HG03280 (cell line): ENCODE results near the gene FHL2.

Experiments used
- ATAC-seq: cut with Tn5 transposase; IDR thresholded peaks from one replicate; pipeline ENCODE4 v1.9.1; 2021; ENCODE audit warnings: mild to moderate bottlenecking, moderate library complexity; ENCODE audit not compliant: unreplicated experiment

Gene FHL2

DNA sequence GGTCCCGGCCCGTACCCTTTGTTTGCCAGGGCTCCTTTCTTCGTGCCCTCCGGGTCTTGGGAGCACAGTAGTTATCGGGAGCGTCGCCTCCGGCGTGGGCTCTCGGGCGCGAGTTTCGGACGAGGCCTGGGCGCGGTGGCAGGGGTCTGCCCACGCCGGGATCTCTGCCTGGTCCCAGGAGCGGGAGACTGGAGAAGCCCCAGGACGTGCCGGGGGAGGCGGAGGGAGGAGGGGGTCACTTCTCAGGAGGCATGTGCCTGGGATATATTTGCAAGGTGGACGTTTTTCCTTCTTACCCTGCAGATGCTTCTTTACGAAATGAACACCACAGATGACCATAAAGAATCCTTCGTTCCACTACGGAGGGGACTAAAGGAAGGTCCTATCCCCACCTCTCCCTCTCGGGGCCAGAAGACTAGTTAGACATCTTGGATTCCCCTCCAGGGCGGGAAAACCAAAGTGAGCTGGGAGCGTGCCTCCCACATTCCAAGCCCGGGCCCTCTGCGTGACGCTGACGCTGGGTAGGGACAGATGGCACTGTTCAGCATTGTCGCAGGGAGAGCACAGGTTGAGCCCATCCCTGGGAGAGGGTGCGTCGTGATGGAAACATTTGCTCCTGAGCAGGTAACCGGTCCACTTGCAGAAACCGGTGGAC, 483 bp upstream of the FHL2 start:
- ATAC-seq, result no peak

DNA sequence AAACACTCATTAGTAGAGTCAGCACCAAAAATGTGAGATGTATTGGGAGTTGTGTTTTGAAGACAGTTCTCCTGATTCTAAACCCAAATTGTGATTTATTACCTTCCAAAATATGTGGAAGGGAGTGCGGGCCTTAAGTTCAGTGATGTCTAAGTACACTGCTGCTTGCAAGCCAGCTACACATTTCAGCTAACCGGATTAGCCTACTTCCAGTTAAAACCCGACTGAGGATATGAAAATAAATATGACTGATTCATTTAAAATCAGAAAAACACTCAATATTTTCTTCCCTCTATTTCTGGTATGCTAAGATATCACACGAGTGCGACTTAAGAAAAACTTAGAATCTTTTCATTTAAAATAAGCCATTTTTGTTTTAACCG, 907 bp downstream of the FHL2 start:
- no peak for ATAC-seq

DNA sequence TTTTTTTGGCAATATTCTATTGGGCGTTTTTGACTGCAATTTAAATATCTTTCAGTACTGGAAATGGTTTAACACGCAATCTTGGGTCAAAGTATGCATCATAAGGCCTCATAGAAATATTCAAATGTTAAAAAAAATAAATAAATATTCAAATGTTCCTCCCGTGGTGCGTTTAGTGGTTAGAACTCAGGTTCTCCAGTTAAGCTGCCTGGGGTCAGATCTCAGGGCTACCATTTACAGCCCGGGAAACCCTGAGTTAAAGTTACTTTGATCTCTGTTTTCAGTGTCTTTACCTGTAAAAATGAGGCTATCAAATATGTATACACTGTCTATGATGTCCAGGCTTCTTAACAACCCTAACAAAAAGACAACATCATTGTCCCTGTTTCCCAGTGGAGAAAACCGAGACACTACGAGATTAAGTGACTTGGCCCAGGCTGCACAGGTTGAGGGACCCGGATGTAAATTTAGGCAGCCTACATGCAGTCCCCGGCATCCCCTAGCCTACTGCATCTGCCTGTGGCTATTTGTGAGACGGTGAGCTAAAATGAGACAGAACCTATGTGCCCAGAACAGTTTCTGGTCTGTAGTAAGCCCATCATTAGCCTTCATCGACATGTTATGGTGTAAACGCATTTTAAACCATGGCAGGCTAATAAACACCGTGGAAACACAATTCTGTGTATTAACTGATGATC, 1.7 kb downstream of the FHL2 start:
- ATAC-seq, result no peak

DNA sequence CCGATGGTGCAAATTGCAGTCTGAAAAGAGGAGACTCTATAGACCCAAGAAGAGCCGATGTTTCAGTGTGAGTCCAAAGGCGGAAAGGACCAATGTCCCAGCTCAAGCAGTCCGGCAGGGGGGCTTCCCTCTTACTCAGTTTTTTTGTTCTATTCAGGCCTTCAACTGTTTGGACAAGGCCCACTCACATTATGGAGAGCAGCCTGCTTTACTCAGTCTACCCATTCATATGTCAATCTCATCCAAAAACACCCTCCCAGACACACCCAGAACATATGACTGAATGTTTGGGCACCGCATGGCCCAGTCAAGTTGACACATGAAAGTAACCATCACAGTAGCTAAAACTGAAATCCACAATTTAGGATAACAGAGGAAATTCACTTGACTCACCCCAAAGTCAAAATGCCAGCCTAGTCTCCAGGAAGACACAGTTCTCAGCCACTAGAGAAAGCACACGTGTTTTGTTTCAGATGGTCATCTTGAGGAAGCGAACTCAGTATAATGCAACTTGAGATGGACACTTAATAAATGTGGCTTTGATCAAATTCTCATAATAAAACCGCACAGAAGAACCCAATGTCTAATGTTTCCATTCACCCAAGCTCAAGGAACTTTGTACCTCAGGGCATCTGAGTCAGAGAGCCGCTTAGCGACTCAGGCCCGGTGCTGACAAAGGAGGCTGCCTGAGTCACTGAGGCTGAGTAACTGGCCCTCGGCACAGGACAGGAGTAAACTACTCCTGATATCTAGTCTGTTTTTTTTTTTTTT, 2.4 kb downstream of the FHL2 start:
- no peak for ATAC-seq

DNA sequence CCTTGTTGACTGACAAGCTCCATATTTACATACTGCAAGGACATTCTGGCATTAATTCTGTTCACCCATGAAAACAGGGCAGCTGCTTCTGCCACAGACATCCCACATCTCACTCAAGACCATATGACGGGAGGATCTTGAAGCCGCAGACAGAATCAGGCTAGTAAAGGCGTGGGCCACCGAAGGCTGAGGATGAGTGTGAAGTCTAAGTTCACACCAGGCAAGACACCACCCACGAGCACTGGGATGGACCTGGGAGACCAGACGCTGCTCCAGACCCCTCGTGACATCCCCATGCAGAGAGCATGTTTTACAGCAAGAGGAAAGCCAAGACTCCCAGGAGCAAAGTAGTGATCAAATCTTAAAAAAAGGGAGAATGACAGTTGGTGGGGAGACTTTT, 3.2 kb downstream of the FHL2 start:
- no peak for ATAC-seq

DNA sequence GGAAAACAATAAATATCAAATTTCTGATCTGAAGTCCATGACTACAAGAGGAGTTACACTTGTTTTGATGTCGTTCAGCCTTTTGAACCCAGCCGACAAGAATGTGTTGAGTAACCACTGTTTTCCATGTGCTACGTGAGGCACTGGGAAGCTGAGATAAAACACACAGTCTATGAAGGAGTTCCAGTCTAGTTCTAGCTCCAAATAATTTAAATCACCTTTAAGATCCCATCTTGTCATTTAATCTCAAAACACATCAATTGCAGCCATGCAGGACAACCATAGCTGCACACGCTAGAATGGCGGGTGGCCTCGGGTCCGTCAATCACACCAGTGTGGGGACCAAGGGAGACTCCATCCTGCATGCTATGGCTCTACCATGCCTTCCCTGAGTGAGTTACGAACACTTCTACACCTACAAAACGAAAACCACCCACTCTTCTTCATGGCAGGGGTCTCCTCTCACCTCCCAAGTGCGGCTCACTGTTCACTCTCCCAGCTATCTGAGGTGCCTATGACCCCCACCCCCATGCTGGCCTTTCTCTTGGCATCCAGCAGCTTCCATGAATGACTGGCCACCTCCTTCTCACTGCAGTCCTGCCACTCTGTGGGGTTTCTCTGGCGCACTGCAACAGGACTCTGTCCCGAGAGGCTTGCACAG, 3.8 kb downstream of the FHL2 start:
- no peak for ATAC-seq

DNA sequence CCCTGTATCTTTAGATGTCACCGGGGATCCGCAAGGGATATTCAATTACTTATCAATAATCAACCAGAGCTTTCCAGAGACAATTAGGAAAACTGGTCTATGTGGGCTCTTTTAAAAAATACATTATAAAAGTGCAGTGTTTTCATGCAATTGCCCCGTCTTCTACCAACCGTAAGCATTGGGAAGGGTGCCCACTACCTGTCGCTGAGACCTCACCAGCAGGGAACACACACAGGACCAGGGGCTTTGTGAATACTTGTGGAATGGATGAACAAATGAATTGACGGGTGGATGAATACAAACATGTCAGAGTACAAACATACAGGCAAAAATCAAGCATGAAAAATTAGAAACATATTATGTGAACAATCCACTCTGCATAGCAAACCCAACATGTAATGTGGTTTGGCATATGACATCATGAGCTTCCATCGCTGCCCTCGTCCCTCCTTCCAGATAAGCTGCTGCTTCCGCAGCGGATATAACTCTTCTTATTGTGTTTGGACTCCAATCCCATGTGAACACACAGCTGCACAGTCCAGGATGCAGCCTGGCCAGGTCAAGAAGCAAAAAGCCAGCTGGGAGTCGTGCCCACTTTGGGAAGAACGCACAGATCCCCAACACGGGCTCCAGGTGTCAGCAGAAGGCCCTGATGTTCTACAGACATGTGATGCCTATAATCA, 5.3 kb downstream of the FHL2 start:
- no peak for ATAC-seq

DNA sequence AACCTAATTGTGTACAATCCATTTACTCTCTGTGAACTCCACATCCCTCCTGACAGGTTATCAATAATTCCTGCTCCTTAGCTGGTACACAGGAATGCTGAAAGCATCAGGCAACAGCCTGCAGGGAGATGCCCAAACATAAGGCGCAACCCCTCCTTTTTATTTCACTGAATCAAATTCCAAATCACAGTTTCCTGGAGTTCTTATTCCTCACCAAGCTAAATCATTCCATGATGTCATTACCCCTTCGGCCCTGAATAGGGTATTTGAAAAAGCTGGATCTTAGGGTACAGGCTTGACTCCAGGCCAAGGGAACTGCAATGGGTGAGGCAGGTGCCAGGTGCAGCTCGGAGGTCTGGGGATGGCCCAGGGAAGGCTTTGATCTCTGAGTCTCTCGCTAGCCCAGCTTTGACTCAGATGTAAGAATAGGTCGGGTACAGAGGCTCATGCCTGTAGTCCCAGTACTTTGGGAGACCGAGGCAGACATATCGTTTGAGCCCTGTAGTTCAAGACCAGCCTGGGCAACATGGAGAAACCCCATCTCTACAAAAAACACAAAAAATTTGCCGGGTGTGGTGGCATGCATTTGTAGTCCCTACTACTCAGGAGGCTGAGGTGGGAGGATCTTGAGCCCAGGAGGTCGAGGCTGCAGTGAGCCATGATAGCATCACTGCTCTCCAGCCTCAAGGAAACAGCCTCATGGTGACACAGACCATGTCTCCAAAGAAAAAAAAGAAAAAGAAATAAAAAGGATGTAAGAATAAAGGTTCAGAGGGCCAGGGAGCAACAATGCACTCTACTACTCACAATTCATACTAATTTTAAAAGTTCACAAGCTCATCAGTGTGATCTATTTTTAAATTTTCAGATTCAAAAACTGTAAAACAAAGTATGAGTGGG, 6.8 kb downstream of the FHL2 start:
- ATAC-seq, result no peak

DNA sequence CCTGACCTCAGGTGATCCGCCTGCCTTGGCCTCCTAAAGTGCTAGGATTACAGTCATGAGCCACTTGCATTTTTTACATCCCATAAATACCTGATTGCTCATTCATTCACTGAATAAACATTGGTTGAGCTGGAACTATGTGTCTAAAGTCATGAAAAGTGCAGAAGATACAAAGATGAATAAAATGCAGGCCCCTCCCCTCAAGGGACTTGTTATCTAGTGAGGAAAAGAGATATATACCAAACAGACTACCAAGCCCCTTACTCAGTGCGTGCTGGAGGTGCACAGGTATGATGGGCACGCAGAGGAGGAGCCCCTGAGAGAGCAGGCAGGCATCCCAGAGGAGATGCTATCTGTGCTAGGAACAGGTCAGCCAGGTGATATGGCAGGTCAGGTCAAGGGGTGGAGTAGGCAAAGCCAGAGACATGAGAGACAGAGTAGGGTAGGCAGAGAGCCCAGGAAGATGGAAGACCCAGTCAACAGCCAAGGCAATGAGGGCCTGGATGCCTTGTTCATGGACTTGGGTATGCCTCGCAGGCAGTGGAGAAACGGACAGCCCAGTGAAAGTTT, 7.7 kb downstream of the FHL2 start:
- ATAC-seq, result no peak

DNA sequence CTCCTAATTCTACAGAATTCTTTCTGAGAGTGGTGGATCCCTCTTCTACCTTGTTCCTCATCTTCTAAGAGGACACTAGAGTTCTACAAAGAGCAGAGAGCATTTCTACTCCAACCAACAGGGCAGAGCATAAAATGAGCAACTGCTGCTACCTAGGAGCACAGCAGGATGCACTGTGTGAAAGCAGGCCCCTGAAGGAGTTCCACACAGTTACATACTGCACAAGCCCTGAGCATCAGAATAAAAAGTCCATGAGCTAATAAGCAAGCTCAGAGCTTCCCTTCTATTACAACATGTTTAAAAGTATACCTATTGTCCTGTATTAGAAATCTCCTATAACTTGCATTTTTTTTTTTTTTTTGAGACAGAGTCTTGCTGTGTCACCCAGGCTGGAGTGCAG, 8.4 kb downstream of the FHL2 start:
- ATAC-seq, result no peak

DNA sequence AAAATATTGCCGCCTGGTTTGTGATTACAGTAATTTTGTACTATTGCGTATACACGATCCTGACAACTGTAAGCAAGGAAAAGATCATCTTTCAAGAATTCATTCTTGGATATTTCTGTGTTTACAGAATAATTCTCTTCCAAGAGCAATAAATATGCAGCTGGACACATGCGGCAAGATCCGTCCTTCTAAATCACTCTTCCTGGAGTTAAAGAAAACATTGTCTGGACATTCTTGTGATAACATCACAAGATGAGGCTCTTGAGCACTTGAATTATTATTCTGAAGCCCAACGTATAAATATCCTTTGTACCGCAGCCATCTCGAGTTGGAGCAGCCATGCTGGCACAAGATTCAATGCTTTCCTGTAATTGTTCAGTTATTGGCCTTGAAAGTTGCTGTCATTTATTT, 9.9 kb downstream of the FHL2 start:
- no peak for ATAC-seq

DNA sequence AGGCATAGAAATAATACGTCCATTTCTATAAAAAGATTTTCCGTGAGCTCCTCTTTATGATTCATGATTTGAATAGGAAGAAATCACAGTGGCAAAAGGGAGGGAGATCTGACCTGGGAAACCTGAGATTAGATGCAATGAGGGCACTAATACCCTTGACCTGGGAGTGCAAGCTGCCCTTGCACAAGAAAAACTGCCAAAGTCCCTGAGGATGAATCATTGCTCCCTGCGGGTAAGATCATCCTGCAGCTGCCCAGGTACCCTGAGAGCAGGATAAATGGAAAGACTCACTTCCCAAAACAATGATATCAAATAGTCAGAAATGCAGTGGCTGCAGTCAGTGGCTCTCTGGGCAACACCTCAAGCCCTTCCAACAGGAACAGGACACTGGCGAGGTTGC, 11.6 kb downstream of the FHL2 start:
- ATAC-seq, result no peak

DNA sequence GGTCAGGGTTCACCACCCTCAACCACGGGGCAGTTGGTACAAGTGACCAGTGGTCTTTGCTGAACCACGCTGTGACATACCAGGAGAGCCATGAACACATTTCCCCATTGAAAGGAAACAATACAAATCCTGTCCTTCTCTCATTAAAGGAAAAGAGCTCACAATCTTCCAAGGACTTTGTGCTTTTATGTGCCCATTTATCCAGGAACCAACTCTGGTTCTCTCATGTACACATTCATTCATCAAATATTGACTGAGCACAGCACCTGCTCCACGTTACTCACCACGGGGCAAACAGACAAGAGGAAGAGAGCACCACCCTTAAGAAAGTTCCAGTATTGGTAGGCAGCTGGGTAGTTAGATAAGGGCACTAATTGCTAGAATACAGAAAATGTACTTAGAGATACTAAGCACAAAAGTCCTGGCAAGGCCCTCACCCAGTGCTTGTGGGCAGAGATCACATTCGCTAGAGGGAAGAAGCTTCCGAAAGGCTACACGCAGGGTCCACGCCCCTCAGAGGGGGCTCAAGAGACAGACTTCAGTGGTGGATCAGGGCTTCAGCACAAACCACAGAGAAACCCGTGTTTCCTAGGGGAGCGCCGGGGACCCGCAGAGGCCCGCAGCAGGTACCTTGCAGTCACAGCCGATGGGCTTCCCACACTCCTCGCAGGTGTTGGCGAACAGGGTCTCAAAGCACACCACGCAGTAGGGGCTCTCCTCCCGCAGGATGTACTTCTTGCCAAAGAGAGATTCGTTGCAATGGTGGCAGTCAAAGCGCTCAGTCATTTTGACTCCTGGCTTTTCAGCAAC, 12.9 kb downstream of the FHL2 start:
- ATAC-seq, result no peak

DNA sequence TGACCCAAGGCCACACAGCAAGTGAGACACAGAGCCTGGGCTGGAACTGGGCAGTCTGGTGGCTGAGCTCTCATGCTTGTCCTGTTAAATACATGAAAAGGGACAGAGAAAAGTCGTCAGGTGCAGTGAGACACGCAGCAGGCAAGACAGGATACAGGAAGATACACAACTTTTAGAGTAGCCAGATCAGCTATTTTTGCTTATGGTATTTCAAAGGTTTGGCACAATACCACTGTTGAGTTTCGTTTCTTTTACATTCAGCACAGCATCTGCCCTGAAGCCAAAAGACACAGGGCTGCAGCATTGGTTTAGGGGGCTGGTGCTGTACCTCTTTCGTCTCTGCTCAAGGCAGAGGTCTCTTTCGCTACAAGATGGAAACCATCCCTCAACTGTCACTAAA, 14.0 kb downstream of the FHL2 start:
- no peak for ATAC-seq

DNA sequence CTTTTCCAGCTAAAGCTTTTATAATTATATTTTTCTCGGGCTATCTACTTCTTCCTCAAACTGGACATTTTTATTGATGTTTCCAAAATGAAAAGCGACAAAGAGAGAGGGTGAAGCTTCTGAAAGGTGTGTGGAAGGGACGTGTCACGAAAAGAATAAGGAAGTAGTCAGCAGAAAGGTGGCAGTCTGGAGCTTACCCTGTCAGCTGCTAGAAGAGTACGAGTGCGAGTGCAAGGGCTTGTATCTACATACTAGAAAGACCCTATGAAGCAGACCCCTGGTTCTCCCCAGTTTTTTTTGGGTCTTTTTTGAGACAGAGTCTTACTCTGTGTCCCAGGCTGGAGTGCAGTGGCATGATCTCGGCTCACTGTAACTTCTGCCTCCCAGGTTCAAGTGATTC, 14.6 kb downstream of the FHL2 start:
- ATAC-seq, result no peak

DNA sequence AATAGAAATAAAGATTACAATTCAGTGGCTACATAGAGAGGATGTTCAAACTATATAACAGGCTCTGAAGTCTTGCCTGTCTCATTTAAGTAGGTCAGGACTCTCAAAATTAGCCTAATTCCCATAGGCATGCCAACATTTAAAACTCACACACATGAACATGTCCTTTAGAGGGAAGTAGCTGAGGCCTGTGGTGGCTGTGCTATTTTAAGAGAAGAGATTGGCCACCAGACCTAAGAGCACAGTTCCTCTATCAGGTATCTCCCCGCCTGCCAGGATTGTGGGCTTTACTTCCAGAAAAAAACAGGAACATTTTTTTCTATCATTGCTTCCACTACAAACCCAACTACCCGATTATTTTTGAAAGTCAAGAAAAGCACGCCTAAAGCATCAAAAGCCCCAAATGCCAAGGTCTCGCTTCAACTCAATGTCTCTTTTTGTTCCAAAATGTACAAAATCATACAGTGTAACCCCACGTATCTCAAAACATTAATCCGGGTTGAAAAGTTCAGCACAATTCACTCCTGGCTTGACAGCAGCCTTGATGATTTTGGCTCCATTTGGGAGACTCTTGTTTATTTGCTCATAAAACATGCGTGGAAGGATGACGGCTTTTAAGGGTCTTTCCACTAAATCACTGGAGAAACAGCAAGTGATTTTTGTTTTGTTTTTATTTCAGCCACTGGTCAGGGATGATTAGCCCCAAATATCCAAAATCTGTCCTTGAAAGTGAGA, 15.3 kb downstream of the FHL2 start:
- ATAC-seq, result no peak

DNA sequence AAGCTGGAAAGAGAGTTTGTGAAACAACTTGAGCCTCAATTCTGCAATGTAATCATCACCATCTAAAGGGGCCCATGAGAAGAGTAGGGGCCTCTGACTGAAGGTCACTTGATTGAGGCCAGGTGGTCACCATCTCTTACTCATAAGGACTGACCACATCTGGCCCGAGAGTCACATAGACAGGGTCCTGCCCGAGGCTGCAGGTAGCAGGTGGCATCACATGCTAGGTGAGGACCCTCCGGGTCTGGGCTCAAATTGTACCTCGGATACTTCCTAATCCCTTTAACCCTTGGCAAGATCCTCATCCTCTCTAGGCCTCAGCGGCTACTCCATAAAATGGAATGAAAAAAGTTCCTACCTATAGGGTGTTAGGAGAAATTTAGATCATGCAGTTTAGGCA, 16.7 kb downstream of the FHL2 start:
- no peak for ATAC-seq

DNA sequence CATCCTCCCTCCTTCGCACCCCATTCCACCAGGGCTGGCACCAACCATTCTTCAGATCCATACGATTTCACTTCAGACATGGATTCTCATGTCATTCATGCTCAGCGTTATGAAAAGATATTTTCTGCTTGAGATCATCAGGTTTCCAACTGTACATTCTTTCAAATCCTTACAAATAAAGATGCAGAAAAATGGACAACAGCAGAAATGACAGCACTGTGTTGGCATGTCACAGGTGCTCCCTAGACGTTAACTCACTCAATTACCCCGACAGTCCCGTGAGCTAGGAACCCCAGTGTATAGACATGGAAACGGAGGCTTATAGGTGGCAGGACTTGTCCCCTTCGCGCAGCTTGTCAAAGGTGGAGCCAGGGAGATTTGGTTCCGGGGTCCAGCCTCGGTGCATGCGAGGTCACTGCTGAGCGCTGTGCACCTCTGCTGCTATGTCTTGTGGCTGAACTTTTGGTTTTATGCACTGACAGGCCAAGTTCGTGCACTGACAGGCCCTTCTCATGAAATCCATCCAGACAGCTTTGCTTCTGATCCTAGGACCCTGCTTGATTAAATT, 17.7 kb downstream of the FHL2 start:
- ATAC-seq, result no peak
